Coronary artery (tissue), 2 donors: Measurements from ENCODE around the gene FUT3.

Experiments
- DNase-seq: peaks from one replicate; pipeline ENCODE4 v3.0.0-alpha.2; 2017; ENCODE audit warnings: low spot score
- H3K27ac ChIP-seq, 2 donors: fragments of 200-600 bp; sonication (generic); one replicate each; pipeline ENCODE4 v1.5.1; 2016 to 2019
- H3K4me3 ChIP-seq: fragments of 200-600 bp; sonication (generic); 2 replicates; pipeline ENCODE4 v1.5.1; 2016; ENCODE audit warnings: mild to moderate bottlenecking, moderate library complexity
- TF ChIP-seq, protein P1 (sequence below): fragments of 200-600 bp; sonication (generic); IDR thresholded peaks from one replicate; pipeline ENCODE4 v1.5.1; 2019; ENCODE audit warnings: antibody characterized with exemption

The FUT3 gene

DNA sequence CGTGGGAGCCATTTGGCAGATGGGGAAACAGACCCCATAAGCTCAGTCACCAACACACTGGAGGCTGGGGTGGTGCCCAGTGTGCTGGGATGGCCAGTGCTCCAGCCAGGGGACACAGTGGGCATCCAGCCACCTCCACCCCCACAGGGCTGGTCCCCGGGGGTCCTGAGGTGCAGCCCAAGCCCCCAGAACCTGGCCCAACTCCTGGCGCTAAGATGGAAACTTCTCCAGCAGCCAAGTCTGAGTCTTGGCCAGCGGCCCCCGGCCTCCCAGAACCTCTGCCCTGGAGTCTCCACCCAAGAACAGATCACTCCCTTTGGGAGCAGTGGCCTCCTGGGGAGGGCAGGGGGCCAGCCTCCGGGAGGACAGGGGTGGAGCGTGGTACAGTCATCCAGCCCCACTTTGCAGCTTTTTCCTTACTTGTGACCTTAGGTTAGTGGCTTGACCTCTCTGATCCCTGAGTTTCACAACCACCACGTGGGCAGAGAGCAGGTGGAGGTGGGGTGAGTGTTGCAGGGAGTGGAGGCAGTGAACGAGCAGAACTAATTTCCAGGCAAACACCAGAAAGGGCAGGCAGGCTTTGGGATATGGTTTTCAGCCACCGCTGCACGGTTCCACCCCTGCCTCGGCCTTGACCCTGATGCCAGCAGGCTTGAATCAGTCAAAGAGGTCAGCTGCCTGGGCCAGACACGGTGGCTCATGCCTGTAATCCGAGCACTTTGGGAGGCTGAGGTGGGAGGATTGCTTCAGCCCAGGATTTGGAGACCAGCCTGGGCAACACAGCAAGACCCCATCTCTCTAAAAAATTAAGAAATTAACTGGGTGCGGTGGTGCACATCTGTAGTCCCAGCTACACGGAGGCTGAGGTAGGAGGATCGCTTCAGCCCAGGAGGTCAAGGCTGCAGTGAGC, 50.6 kb downstream of the FUT3 start:
- no peak for DNase-seq
- H3K4me3 ChIP-seq: no peak overlapping the region
- H3K27ac ChIP-seq: no peak overlapping the region
- TF ChIP-seq, protein P1, sequence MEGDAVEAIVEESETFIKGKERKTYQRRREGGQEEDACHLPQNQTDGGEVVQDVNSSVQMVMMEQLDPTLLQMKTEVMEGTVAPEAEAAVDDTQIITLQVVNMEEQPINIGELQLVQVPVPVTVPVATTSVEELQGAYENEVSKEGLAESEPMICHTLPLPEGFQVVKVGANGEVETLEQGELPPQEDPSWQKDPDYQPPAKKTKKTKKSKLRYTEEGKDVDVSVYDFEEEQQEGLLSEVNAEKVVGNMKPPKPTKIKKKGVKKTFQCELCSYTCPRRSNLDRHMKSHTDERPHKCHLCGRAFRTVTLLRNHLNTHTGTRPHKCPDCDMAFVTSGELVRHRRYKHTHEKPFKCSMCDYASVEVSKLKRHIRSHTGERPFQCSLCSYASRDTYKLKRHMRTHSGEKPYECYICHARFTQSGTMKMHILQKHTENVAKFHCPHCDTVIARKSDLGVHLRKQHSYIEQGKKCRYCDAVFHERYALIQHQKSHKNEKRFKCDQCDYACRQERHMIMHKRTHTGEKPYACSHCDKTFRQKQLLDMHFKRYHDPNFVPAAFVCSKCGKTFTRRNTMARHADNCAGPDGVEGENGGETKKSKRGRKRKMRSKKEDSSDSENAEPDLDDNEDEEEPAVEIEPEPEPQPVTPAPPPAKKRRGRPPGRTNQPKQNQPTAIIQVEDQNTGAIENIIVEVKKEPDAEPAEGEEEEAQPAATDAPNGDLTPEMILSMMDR: no peak

DNA sequence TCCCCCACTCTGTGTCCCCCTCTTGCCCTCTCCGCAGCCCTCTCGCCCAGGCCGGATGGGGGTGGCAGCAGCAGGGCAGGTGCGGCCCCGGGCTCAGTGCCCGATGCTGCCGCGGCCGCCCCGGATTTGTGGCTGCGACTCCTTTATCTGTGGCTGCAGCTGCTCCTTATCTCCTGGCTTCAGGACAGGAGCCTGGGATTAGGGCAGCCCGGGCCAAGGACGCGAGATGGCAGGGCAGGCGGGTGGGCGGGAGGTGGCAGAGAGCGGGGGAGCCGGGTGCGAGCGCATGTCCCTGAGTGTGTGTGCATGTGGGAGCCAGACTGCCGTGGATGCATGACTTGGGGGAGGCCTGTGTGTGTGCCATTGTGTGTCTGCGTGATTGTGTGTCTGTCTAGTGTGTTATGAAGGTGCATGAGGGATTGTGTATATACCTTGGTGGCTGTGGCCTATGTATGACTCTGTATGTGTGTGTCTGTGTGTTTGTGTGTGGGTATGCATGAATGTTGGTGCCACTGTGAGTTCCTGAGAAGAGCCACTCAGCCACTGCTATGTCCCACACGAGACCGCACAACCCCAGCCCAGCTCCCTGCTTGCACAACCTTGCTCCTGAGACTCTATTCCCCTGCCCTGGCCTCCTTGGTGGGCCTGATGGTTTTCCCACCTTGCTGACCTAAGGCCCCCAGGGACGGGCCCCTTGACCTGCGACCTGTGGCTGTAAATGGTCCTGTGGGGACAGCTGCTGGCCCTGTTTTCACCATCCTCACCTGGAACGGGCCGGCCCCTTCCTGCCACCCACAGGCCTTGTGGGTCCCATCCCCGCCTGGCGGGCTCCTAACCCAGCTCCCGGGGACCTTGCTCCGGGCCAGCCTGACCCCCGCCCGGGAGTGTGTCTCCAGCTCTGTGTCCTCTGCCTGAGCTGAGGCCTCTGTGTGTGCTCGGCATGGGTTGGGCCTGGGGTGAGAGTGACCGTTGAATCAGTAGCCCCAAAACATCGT, 51.7 kb downstream of the FUT3 start:
- DNase-seq: no peak
- TF ChIP-seq, protein P1: no peak
- no peak overlapping the region for H3K27ac ChIP-seq
- H3K4me3 ChIP-seq: no peak overlapping the region

DNA sequence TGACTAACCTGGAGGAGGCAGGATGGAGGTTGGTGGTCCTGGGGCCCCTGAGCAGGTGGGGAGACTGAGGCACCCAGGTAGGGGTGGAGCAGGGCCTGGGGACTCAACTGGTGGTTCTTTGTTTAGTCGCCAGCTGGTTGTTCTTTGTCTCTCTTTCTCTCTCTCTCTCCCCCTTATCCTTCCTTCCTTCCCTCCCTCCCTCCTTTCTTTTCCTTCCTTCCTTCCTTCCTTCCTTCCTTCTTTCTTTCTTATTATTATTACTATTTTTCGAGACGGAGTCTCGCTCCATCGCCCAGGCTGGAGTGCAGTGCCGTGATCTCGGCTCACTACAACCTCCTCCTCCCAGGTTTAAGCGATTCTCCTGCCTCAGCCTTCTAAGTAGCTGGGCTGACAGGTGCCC, 53.0 kb downstream of the FUT3 start:
- TF ChIP-seq, protein P1: no peak
- H3K4me3 ChIP-seq: no peak overlapping the region
- no peak overlapping the region for H3K27ac ChIP-seq
- DNase-seq: no peak

DNA sequence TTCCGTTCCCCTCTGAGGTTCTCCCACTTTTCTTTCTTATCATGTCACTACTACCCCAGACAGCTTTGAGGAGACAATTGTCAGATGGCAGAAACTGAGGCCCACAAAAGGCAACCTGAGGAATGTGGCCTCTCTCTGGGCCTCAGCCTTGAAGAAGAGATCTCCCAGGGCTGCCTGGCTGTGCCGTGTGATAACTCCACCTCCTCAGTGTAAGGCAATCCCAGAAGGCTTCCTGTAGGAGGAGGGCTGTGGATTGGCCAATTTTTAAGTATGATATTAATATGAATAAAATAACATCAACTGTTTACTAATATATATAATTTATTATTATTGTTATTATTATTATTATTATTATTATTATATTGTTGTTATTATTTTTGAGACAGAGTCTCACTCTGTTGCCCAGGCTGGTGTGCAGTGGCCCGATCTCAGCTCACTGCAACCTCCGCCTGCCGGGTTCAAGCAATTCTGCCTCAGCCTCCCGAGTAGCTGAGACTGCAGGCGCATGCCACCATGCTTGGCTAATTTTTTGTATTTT, 55.8 kb downstream of the FUT3 start:
- Histone ChIP-seq H3K4me3 (no peak overlapping the region), H3K27ac (no peak overlapping the region)
- TF ChIP-seq, protein P1: no peak
- DNase-seq: no peak

DNA sequence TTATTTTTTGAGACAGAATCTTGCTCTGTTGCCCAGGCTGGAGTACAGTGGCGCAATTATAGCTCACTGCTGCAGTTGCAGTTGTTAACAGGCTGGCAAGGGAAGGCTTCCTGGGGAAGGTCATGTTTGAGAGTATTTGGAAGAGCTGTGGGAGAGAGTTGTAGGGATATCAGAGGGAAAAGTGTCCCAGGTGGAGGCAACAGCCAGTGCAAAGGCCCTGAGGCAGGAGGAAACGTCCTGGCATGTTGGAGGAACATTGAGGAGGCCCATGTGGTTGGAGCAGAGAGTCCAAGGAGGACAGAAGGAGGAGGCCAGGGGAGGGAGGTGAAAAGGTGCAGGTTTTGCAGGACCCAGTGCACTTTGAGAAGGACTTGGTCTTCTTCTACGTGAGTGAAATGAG, 58.1 kb downstream of the FUT3 start:
- Histone ChIP-seq H3K4me3 (no peak overlapping the region), H3K27ac (no peak overlapping the region)
- no peak for DNase-seq
- TF ChIP-seq, protein P1: no peak
